ENCODE measurements around the gene CYP39A1. TPM values are rescaled to one million over a fixed set of nuclear protein-coding genes. Genes with fewer than 3 reads are reported as not detected.

The CYP39A1 gene
- polyA plus RNA-seq, 1 donor = 3.4 TPM

DNA sequence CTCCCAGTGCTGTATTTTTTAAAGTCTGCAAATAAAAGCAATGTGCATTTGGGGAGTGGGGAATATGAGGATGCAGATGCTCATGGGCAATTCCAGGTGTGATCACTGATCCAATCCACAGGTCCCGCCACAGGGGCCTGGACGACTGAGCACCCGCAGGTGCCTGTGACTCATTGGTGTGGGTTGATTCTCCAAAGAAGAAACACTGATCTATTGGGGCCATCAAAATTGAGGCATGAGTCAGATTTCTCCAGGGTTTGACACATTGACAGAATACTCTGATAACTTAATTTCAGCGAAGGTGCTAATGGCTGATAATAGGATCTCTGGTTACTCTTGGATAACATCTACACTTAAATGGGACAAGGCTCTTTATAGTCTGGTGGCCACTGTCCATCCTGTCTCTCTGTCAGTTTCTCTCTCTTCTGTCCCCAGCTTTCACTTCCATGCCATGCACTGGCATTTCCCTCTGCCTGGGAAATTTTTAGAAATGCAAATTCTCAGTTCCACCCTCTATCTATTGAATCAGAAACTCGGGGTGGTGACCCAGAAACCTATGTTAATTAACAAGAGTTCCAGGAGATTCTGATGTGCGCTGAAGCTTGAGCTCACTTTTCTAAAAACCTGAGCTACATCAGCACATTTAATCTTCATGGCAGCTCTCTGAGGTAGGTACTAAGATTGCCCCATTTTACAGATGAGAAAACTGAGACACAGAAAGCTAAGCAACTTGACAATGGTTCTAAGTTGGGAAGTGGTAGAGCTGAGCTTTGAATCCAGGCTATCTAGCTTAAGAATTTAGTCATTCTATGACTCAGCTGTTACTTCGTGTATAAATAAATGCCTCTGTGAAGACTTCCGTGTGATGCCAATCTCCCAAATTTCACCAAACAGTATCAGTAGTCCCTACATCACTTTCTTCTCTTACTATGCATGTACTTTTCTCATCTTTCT is 151.2 kb downstream of the CYP39A1 start:
- Histone ChIP-seq H3K36me3 (ENCODE audit: control insufficient read depth, insufficient read depth, low read length) (no peaks in the 10 kb centered on the region), H3K27ac (ENCODE audit: low read length) (no peak overlapping the region), H3K4me3 (ENCODE audit: low read length) (no peak overlapping the region), H3K9me3 (ENCODE audit: control insufficient read depth, low read depth, low read length) (no peaks in the 10 kb centered on the region), H3K4me1 (ENCODE audit: control insufficient read depth, insufficient read depth, low read length) (no peaks in the 10 kb centered on the region), H3K27me3 (ENCODE audit: control insufficient read depth, insufficient read depth, low read length) (no peaks in the 10 kb centered on the region)
- DNase-seq = no peak
- 100% methylated on average over 1 of the region's 8 CpGs for WGBS (ENCODE audit: insufficient coverage, low lambda C conversion rate)

DNA sequence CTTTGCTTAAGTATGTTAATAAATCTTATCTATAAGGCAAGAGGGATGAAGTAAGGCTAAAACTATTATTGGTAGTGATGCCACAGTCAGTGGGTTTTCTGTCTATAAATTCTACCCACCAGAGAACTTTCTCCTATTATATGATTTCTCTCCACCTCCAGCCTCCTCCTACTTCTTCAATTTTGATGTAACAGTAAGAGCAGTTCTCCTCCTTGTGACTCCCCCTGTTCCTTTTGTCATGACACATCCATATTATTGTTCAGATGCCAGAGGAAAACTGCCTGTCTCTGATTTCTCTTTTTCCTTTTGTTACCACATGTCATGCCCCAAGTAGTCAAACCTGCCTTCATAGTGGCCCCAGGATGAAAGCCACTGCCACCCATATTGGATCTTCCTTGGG is 152.2 kb downstream of the CYP39A1 start:
- no peak for DNase-seq

More for the DNA sequence above, 152.2 kb downstream of the CYP39A1 start:
- H3K4me3 ChIP-seq (ENCODE audit: low read length) = no peak overlapping the region
- no peaks in the 10 kb centered on the region for H3K36me3 ChIP-seq (ENCODE audit: control insufficient read depth, insufficient read depth, low read length)
- H3K4me1 ChIP-seq (ENCODE audit: control insufficient read depth, insufficient read depth, low read length) = no peaks in the 10 kb centered on the region
- no peaks in the 10 kb centered on the region for H3K27me3 ChIP-seq (ENCODE audit: control insufficient read depth, insufficient read depth, low read length)
- H3K27ac ChIP-seq (ENCODE audit: low read length) = no peak overlapping the region
- H3K9me3 ChIP-seq (ENCODE audit: control insufficient read depth, low read depth, low read length) = no peaks in the 10 kb centered on the region

Other genes with a start within 250 kb of the CYP39A1 start
- gene RCAN2, start 161.4 kb downstream of the CYP39A1 start, polyA plus RNA-seq = 4.7 TPM
- gene SLC25A27, start 157 bp upstream of the CYP39A1 start, polyA plus RNA-seq = 52.9 TPM
- gene TDRD6, start 35.1 kb upstream of the CYP39A1 start, polyA plus RNA-seq = 0.45 TPM
- 1.1 TPM for gene PLA2G7, start 82.6 kb upstream of the CYP39A1 start, polyA plus RNA-seq
- gene ANKRD66, start 94.1 kb upstream of the CYP39A1 start, polyA plus RNA-seq = not detected
- gene MEP1A, start 140.6 kb upstream of the CYP39A1 start, polyA plus RNA-seq = 649 TPM

Data from large intestine (tissue), 3 donors.